SK-N-SH (cell line): ENCODE data around the gene NECTIN3. TPM values are rescaled to one million over a fixed set of nuclear protein-coding genes. Genes with fewer than 3 reads are reported as not detected.

Experiments
- CTCF ChIA-PET: fragments of 300-600, 350-600 bp; formaldehyde crosslinking; extraction: SDS; loops from one replicate; lab custom pipeline; 2021; lab: Yijun Ruan, JAX
- POLR2A ChIA-PET: fragments of 350-600 bp; sonication (Branson Sonifier 250); formaldehyde crosslinking; extraction: SDS; loops from one replicate; lab custom pipeline; 2020; ENCODE audit warnings: antibody characterized with exemption, inconsistent platforms; lab: Yijun Ruan, JAX
- DNase-seq: peaks from one replicate; pipeline ENCODE4 v3.0.0; 2012
- H2AFZ ChIP-seq: fragments of 200-600 bp; sonication (generic); 2 replicates; pipeline ENCODE4 v1.8.1; 2016; ENCODE audit warnings: antibody characterized with exemption, mild to moderate bottlenecking, low read depth
- H3F3A ChIP-seq: fragments of 200-600 bp; sonication (generic); replicated peaks from 2 replicates; pipeline ENCODE3; 2016; ENCODE audit warnings: antibody characterized with exemption, mild to moderate bottlenecking; ENCODE audit not compliant: insufficient read depth
- H3K27ac ChIP-seq, 2 experiments: fragments of 200-500 bp in 1 of 2; fragments of 200-600 bp in 1 of 2; sonication (Bioruptor generic) in 1 of 2; sonication (generic), shearing (Covaris generic) in 1 of 2; 2 replicates each; pipeline versions ENCODE4 v1.5.1 to v1.6.1; 2014 to 2016; ENCODE audit warnings: low read depth in 2 of 2, inconsistent platforms in 1 of 2, low read length in 1 of 2, mild to moderate bottlenecking in 1 of 2, mixed read lengths in 1 of 2
- H3K27me3 ChIP-seq: fragments of 200-600 bp; sonication (generic), shearing (Covaris generic); 2 replicates; pipeline ENCODE4 v1.6.1; 2016; ENCODE audit warnings: mixed run types; ENCODE audit not compliant: insufficient read depth
- H3K36me3 ChIP-seq, 2 experiments: fragments of 200-500 bp in 1 of 2; fragments of 200-600 bp in 1 of 2; sonication (Bioruptor generic) in 1 of 2; sonication (generic) in 1 of 2; replicated peaks in 1 of 2; 2 replicates each; pipeline versions ENCODE3 to v1.5.1; 2014 to 2016; ENCODE audit warnings: low read length in 1 of 2, mild to moderate bottlenecking in 1 of 2; ENCODE audit not compliant: insufficient read depth in 2 of 2, control insufficient read depth in 1 of 2
- H3K4me1 ChIP-seq, 2 experiments: fragments of 200-500 bp in 1 of 2; fragments of 200-600 bp in 1 of 2; sonication (Bioruptor generic) in 1 of 2; sonication (generic), shearing (Covaris generic) in 1 of 2; 2 replicates each; pipeline versions ENCODE4 v1.5.1 to v1.6.1; 2014 to 2016; ENCODE audit warnings: low read depth in 1 of 2, low read length in 1 of 2, mixed run types in 1 of 2; ENCODE audit not compliant: insufficient read depth in 2 of 2, control insufficient read depth in 1 of 2
- H3K4me2 ChIP-seq: fragments of 200-600 bp; sonication (generic), shearing (Covaris generic); 2 replicates; pipeline ENCODE4 v1.6.1; 2017; ENCODE audit warnings: mixed run types
- H3K4me3 ChIP-seq, 2 experiments: fragments of 200-500 bp in 1 of 2; fragments of 200-600 bp in 1 of 2; sonication (Bioruptor generic) in 1 of 2; sonication (generic), shearing (Covaris generic) in 1 of 2; 2 replicates each; pipeline versions ENCODE4 v1.5.1 to v1.8.1; 2014 to 2016; ENCODE audit warnings: low read depth in 2 of 2, inconsistent platforms in 1 of 2, low read length in 1 of 2, mild to moderate bottlenecking in 1 of 2, mixed read lengths in 1 of 2, moderate library complexity in 1 of 2
- H3K79me2 ChIP-seq: fragments of 200-600 bp; sonication (generic); 2 replicates; pipeline ENCODE4 v1.8.1; 2017; ENCODE audit warnings: mild to moderate bottlenecking; ENCODE audit not compliant: insufficient read depth
- H3K9ac ChIP-seq: fragments of 200-600 bp; sonication (generic); 2 replicates; pipeline ENCODE4 v1.6.1; 2017; ENCODE audit warnings: mixed run types
- H3K9me2 ChIP-seq: fragments of 200-600 bp; sonication (generic); 2 replicates; pipeline ENCODE4 v1.6.1; 2017; ENCODE audit warnings: mixed run types
- H3K9me3 ChIP-seq: fragments of 200-600 bp; sonication (generic); 2 replicates; pipeline ENCODE4 v1.6.1; 2017; ENCODE audit warnings: mixed run types, mild to moderate bottlenecking, moderate library complexity
- H4K20me1 ChIP-seq: fragments of 200-600 bp; sonication (generic); 2 replicates; pipeline ENCODE4 v1.6.1; 2017; ENCODE audit warnings: mild to moderate bottlenecking, mixed run types; ENCODE audit not compliant: insufficient read depth
- CHD2 ChIP-seq: fragments of 150-350 bp; IDR thresholded peaks from 2 replicates; pipeline ENCODE4 v1.6.1; 2018; ENCODE audit warnings: low read length; ENCODE audit not compliant: partially characterized antibody
- ELF1 ChIP-seq: IDR thresholded peaks from 2 replicates; pipeline ENCODE4 v1.4.0; 2012
- EP300 ChIP-seq, 2 experiments: IDR thresholded peaks; 2 replicates each; pipeline versions ENCODE4 v1.4.0 to v1.6.1; 2012; ENCODE audit warnings: borderline replicate concordance in 1 of 2, low read depth in 1 of 2, low read length in 1 of 2
- FOXJ3 ChIP-seq: sonication (generic); formaldehyde crosslinking; IDR thresholded peaks from 2 replicates; pipeline ENCODE4 v1.5.1; 2020; ENCODE audit warnings: mild to moderate bottlenecking, missing genetic modification reagents
- FOXM1 ChIP-seq: IDR thresholded peaks from 2 replicates; pipeline ENCODE4 v1.4.0; 2012; ENCODE audit warnings: low read depth, mild to moderate bottlenecking
- GABPA ChIP-seq: IDR thresholded peaks from 2 replicates; pipeline ENCODE4 v1.4.0; 2012; ENCODE audit warnings: low read depth, mild to moderate bottlenecking
- GATA2 ChIP-seq: sonication (generic); formaldehyde crosslinking; IDR thresholded peaks from 2 replicates; pipeline ENCODE4 v1.5.0; 2020; ENCODE audit warnings: mild to moderate bottlenecking, missing genetic modification reagents
- IRF3 ChIP-seq: fragments of 150-350 bp; IDR thresholded peaks from 2 replicates; pipeline ENCODE4 v1.6.1; 2016; ENCODE audit warnings: mild to moderate bottlenecking, low read depth, low read length
- MAX ChIP-seq: IDR thresholded peaks from 2 replicates; pipeline ENCODE4 v1.4.0; 2012; ENCODE audit warnings: low read depth
- MXI1 ChIP-seq: IDR thresholded peaks from 2 replicates; pipeline ENCODE4 v1.6.1; 2012; ENCODE audit warnings: mild to moderate bottlenecking, low read depth, low read length, improper control_type of control experiment
- PBX3 ChIP-seq: IDR thresholded peaks from 2 replicates; pipeline ENCODE4; 2012
- POLR2AphosphoS5 ChIP-seq: IDR thresholded peaks from 2 replicates; pipeline ENCODE4 v1.6.1; 2012; ENCODE audit warnings: low read depth, low read length
- RCOR1 ChIP-seq: fragments of 150-350 bp; IDR thresholded peaks from 2 replicates; pipeline ENCODE4 v1.6.1; 2017; ENCODE audit warnings: antibody characterized with exemption, low read length
- REST ChIP-seq: IDR thresholded peaks from 2 replicates; pipeline ENCODE4 v1.6.1; 2012; ENCODE audit warnings: mild to moderate bottlenecking, low read depth, low read length, moderate library complexity
- SIN3A ChIP-seq: IDR thresholded peaks from 2 replicates; pipeline ENCODE4 v1.6.1; 2012; ENCODE audit warnings: low read depth, mild to moderate bottlenecking, low read length, moderate library complexity, borderline replicate concordance
- SMC3 ChIP-seq: IDR thresholded peaks from 2 replicates; pipeline ENCODE4 v1.6.1; 2012; ENCODE audit warnings: low read depth, low read length, improper control_type of control experiment
- TCF12 ChIP-seq: IDR thresholded peaks from 2 replicates; pipeline ENCODE4 v1.4.0; 2012
- WGBS: methylation state at CpG from one replicate; pipeline ENCODE4 v1.1.6; 2017; ENCODE audit warnings: low lambda C conversion rate; 5-methylcytosine and 5-hydroxymethylcytosine counted together
- polyA plus RNA-seq, 3 experiments: library from polyadenylated mRNA; depleted of rRNA; stranded (reverse); fragments of >200 nt; gene quantifications; 2 replicates each; pipeline ENCODE4 v1.2.3, GENCODE V29; 2012

Gene NECTIN3
- polyA plus RNA-seq, 1 of the 3 experiments (the other 2 are of a cell fraction) = 8.9 TPM

- no peaks in the 10 kb centered on the region for H3K9me2 ChIP-seq
- no peak overlapping the region for H3K4me2 ChIP-seq
- no peaks in the 10 kb centered on the region for H3F3A ChIP-seq
- peaks cover 6 to 58% of the 10 kb centered on the region in 2 experiments for H3K36me3 ChIP-seq
- no peak overlapping the region for H3K4me3 ChIP-seq
- H3K9ac ChIP-seq = no peak overlapping the region
- DNase-seq = no peak
- WGBS = 92% methylated on average over 3 of the region's 3 CpGs
- ChIA-PET CTCF (interaction anchor here (0.6 kb wide), 1 partner anchor 107 kb away, joined by 3 read pairs; no protein-coding TSS in a partner anchor), POLR2A (no interaction called here)
- no peaks in the 10 kb centered on the region for H4K20me1 ChIP-seq
- no peaks in the 10 kb centered on the region for H3K9me3 ChIP-seq
- H3K79me2 ChIP-seq = no peaks in the 10 kb centered on the region
- H3K27ac ChIP-seq = no peak overlapping the region
- TF ChIP-seq IRF3 (no peak), SMC3 (no peak), GABPA (no peak), PBX3 (no peak), FOXJ3 (CRISPR knock-in tag) (no peak), REST (no peak), MXI1 (no peak), CHD2 (no peak), ELF1 (no peak), EP300 (IDR thresholded peaks at IDR 0.05; ENCODE audit: borderline replicate concordance in 1 of 2, low read depth in 1 of 2, low read length in 1 of 2) (no peak), SIN3A (no peak), FOXM1 (no peak), GATA2 (CRISPR knock-in tag) (no peak), POLR2AphosphoS5 (no peak), TCF12 (no peak), RCOR1 (no peak), MAX (no peak)
- no peak overlapping the region for H2AFZ ChIP-seq
- no peaks in the 10 kb centered on the region for H3K27me3 ChIP-seq
- no peaks in the 10 kb centered on the region for H3K4me1 ChIP-seq
These were observed 93.0 kb downstream of the NECTIN3 start for GRCh38 chr3:111164621-111165020.
